ENCODE results near the gene LRRC25.
A peak's percentile ranks its signal among the peaks of the same experiment; 100 is the strongest.

The LRRC25 gene

DNA sequence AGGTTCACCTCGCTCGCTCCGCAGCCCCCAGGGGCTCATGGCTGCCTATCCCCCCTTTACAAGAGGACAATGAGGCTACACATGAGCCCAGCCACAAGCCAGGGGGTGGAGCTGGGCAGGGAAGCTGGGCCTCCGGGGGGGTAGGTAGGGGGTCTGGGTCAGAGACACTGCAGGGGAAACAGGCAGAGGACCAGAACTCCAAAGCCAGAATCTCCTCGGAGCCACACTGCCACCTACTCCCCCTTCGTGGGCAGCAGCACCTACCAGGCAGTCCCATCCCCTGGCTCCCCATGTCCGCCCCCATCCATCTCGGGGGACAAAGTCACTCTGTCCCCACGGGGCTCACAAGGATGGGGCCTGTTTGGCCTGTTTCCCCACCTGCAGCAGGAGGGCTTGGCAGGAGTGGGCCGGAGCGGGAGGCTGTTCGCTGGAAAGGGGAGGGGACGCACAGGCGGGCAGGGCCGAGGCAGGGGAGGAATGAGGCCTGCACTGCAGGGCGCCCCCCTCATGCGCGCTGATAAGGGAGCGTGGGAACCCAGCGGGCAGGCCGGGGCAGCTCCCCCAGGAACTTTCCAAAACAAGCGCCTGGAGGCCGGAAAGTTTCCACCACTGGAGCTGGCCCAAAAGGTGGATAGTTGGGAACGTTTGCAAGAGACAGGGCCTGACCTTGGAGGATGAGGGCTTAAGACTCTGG lies 41.1 kb upstream of the LRRC25 start:
- ChIA-PET CTCF (interaction anchor here (1.0 to 3.2 kb wide), 4 partner anchors 12 to 150 kb away, joined by 3 to 25 read pairs (median 12); partner anchors contain the start of gene REX1BD), POLR2A (interaction anchor here (0.6 to 1.8 kb wide), 3 partner anchors 13 to 494 kb away, joined by 4 to 5 read pairs (median 4); partner anchors contain the start of genes COPE and DDX49)
- Histone ChIP-seq H3K4me3 (ENCODE audit: low read depth, low read length) (peak overlapping the region; percentile 8), H3K36me3 (ENCODE audit: control insufficient read depth in 2 of 2, insufficient read depth in 1 of 2, low read length in 2 of 2) (peaks cover 5 to 26% of the 10 kb centered on the region in 2 experiments; a peak in 2 of 3 replicates), H3K9me3 (ENCODE audit: control insufficient read depth, insufficient read depth, low read depth, low read length) (no peaks in the 10 kb centered on the region), H3K4me1 (ENCODE audit: control insufficient read depth, insufficient read depth, low read length) (peaks cover 16% of the 10 kb centered on the region), H3K27ac (ENCODE audit: extremely low read depth, low read depth, low read length) (peak overlapping the region; percentile 94)
- TF ChIP-seq ZFHX2 (tag by site-specific recombination; conservative IDR thresholded peaks at IDR 0.05) (peak; percentile 97), ZNF521 (tag by site-specific recombination; IDR thresholded peaks at IDR 0.05) (no peak), ZNF221 (tag by site-specific recombination; IDR thresholded peaks at IDR 0.05; ENCODE audit: borderline replicate concordance) (no peak), WT1 (tag by site-specific recombination; IDR thresholded peaks at IDR 0.05) (peak; percentile 97), ZNF658 (tag by site-specific recombination; IDR thresholded peaks at IDR 0.05) (no peak), REPIN1 (tag by site-specific recombination; IDR thresholded peaks at IDR 0.05; ENCODE audit: low read depth) (no peak), ZBTB48 (tag by site-specific recombination; IDR thresholded peaks at IDR 0.05) (peak; percentile 97), ZNF311 (tag by site-specific recombination; IDR thresholded peaks at IDR 0.05; ENCODE audit: borderline replicate concordance) (no peak), ZNF138 (tag by site-specific recombination; IDR thresholded peaks at IDR 0.05; ENCODE audit: borderline replicate concordance) (no peak), ZNF223 (tag by site-specific recombination; IDR thresholded peaks at IDR 0.05) (no peak), SALL2 (tag by site-specific recombination; IDR thresholded peaks at IDR 0.05; ENCODE audit: borderline replicate concordance) (no peak), ZNF473 (tag by site-specific recombination; IDR thresholded peaks at IDR 0.05) (no peak), ZNF626 (tag by site-specific recombination; IDR thresholded peaks at IDR 0.05) (no peak), YY2 (tag by site-specific recombination; IDR thresholded peaks at IDR 0.05) (no peak), ZNF501 (tag by site-specific recombination; IDR thresholded peaks at IDR 0.05) (no peak), ZNF416 (tag by site-specific recombination; IDR thresholded peaks at IDR 0.05) (no peak), ZNF792 (tag by site-specific recombination; IDR thresholded peaks at IDR 0.05) (no peak), ZNF133 (tag by site-specific recombination; IDR thresholded peaks at IDR 0.05) (no peak), ZNF140 (tag by site-specific recombination; IDR thresholded peaks at IDR 0.05) (no peak), SP2 (tag by site-specific recombination; IDR thresholded peaks at IDR 0.05) (peak; percentile 65), ZBTB8A (tag by site-specific recombination; IDR thresholded peaks at IDR 0.05) (peak; percentile 90), GLI4 (tag by site-specific recombination; IDR thresholded peaks at IDR 0.05) (0 out of 2 replicates have a peak, but pooled peaks have one; percentile 30), ZNF558 (tag by site-specific recombination; IDR thresholded peaks at IDR 0.05) (no peak), ZNF768 (tag by site-specific recombination; IDR thresholded peaks at IDR 0.05) (no peak; the same call in 1 of the 2 replicates), ZNF707 (tag by site-specific recombination; IDR thresholded peaks at IDR 0.05) (no peak)
- TF ChIP-seq, protein P1, sequence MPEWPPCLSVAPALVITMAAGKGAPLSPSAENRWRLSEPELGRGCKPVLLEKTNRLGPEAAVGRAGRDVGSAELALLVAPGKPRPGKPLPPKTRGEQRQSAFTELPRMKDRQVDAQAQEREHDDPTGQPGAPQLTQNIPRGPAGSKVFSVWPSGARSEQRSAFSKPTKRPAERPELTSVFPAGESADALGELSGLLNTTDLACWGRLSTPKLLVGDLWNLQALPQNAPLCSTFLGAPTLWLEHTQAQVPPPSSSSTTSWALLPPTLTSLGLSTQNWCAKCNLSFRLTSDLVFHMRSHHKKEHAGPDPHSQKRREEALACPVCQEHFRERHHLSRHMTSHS (tag by site-specific recombination; IDR thresholded peaks at IDR 0.05), result no peak
- TF ChIP-seq, protein P2, sequence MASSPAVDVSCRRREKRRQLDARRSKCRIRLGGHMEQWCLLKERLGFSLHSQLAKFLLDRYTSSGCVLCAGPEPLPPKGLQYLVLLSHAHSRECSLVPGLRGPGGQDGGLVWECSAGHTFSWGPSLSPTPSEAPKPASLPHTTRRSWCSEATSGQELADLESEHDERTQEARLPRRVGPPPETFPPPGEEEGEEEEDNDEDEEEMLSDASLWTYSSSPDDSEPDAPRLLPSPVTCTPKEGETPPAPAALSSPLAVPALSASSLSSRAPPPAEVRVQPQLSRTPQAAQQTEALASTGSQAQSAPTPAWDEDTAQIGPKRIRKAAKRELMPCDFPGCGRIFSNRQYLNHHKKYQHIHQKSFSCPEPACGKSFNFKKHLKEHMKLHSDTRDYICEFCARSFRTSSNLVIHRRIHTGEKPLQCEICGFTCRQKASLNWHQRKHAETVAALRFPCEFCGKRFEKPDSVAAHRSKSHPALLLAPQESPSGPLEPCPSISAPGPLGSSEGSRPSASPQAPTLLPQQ (tag by site-specific recombination; IDR thresholded peaks at IDR 0.05), result peak; percentile 80
- TF ChIP-seq, protein P3, sequence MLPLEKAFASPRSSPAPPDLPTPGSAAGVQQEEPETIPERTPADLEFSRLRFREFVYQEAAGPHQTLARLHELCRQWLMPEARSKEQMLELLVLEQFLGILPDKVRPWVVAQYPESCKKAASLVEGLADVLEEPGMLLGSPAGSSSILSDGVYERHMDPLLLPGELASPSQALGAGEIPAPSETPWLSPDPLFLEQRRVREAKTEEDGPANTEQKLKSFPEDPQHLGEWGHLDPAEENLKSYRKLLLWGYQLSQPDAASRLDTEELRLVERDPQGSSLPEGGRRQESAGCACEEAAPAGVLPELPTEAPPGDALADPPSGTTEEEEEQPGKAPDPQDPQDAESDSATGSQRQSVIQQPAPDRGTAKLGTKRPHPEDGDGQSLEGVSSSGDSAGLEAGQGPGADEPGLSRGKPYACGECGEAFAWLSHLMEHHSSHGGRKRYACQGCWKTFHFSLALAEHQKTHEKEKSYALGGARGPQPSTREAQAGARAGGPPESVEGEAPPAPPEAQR (tag by site-specific recombination; IDR thresholded peaks at IDR 0.05), result 0 out of 2 replicates have a peak, but pooled peaks have one; percentile 17
- TF ChIP-seq, protein P4, sequence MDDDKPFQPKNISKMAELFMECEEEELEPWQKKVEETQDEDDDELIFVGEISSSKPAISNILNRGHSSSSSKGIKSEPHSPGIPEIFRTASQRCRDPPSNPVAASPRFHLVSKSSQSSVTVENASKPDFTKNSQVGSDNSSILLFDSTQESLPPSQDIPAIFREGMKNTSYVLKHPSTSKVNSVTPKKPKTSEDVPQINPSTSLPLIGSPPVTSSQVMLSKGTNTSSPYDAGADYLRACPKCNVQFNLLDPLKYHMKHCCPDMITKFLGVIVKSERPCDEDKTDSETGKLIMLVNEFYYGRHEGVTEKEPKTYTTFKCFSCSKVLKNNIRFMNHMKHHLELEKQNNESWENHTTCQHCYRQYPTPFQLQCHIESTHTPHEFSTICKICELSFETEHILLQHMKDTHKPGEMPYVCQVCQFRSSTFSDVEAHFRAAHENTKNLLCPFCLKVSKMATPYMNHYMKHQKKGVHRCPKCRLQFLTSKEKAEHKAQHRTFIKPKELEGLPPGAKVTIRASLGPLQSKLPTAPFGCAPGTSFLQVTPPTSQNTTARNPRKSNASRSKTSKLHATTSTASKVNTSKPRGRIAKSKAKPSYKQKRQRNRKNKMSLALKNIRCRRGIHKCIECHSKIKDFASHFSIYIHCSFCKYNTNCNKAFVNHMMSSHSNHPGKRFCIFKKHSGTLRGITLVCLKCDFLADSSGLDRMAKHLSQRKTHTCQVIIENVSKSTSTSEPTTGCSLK (tag by site-specific recombination; IDR thresholded peaks at IDR 0.05), result no peak
- TF ChIP-seq, protein P5, sequence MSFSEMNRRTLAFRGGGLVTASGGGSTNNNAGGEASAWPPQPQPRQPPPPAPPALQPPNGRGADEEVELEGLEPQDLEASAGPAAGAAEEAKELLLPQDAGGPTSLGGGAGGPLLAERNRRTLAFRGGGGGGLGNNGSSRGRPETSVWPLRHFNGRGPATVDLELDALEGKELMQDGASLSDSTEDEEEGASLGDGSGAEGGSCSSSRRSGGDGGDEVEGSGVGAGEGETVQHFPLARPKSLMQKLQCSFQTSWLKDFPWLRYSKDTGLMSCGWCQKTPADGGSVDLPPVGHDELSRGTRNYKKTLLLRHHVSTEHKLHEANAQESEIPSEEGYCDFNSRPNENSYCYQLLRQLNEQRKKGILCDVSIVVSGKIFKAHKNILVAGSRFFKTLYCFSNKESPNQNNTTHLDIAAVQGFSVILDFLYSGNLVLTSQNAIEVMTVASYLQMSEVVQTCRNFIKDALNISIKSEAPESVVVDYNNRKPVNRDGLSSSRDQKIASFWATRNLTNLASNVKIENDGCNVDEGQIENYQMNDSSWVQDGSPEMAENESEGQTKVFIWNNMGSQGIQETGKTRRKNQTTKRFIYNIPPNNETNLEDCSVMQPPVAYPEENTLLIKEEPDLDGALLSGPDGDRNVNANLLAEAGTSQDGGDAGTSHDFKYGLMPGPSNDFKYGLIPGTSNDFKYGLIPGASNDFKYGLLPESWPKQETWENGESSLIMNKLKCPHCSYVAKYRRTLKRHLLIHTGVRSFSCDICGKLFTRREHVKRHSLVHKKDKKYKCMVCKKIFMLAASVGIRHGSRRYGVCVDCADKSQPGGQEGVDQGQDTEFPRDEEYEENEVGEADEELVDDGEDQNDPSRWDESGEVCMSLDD (tag by site-specific recombination; IDR thresholded peaks at IDR 0.05), result peak; percentile 86

Data from HEK293 (cell line).